Neural crest cell (in vitro differentiated cells): ENCODE measurements around the gene TP53I13. TPM values are rescaled to one million over a fixed set of nuclear protein-coding genes. Genes with fewer than 3 reads are reported as not detected.

Experiments used
- DNase-seq: peaks from one replicate; pipeline ENCODE4 v3.0.0; 2021; ENCODE audit warnings: low read depth, mixed read lengths, low spot score
- H3K27ac Mint-ChIP-seq: one replicate; pipeline ENCODE4 v1.8.0; 2021; ENCODE audit warnings: mild to moderate bottlenecking, mixed read lengths; ENCODE audit not compliant: unreplicated experiment
- H3K27me3 Mint-ChIP-seq: 2 replicates; pipeline ENCODE4 v1.8.0; 2021; ENCODE audit warnings: low read depth, mild to moderate bottlenecking, mixed read lengths
- H3K36me3 Mint-ChIP-seq: 2 replicates; pipeline ENCODE4 v1.8.0; 2021; ENCODE audit warnings: low read depth, mild to moderate bottlenecking, mixed read lengths
- H3K4me1 Mint-ChIP-seq: 2 replicates; pipeline ENCODE4 v1.8.0; 2021; ENCODE audit warnings: mixed read lengths
- H3K4me3 Mint-ChIP-seq: one replicate; pipeline ENCODE4 v1.8.0; 2021; ENCODE audit warnings: mild to moderate bottlenecking, mixed read lengths
- H3K9me3 Mint-ChIP-seq: 2 replicates; pipeline ENCODE4 v1.8.0; 2021; ENCODE audit warnings: mixed read lengths
- total RNA-seq: library from RNA; stranded (reverse); gene quantifications from 2 replicates; pipeline ENCODE4 v1.2.1, GENCODE V29; 2021
- TF ChIP-seq, protein P1 (sequence below): fragments of 200-600 bp; sonication (generic); conservative IDR thresholded peaks from 2 replicates; pipeline ENCODE4 v1.5.0; 2021; ENCODE audit warnings: antibody characterized with exemption, mild to moderate bottlenecking

TP53I13 gene
- total RNA-seq, 1 donor from 2014 or later, result 34.3 TPM

DNA sequence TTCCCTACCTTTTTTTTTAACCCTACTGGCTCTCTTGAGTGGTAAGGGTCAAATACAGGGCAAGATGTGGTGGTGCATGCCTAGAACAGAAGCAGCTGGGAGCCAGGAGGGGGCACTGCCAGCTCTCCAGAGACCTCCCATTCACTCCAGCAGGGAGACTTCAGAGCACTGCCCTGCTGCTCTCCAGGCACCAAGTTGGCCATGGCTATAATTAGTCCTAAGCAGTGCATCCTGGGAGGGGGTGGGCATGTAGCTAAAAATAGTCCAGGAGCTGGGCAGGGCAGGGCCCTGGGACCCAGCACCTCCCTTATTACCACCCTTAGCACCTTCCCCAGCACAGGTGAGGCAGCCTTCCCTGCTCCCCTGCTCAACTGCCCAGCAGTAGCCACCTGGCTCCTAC is 50.8 kb downstream of the TP53I13 start:
- no peaks in the 10 kb centered on the region for H3K9me3 Mint-ChIP-seq
- H3K4me3 Mint-ChIP-seq, result peak overlapping the region; percentile 73
- DNase-seq, result no peak
- H3K27me3 Mint-ChIP-seq, result peaks cover 92% of the 10 kb centered on the region
- no peak overlapping the region for H3K27ac Mint-ChIP-seq
- peaks cover 31% of the 10 kb centered on the region for H3K4me1 Mint-ChIP-seq
- TF ChIP-seq, protein P1, sequence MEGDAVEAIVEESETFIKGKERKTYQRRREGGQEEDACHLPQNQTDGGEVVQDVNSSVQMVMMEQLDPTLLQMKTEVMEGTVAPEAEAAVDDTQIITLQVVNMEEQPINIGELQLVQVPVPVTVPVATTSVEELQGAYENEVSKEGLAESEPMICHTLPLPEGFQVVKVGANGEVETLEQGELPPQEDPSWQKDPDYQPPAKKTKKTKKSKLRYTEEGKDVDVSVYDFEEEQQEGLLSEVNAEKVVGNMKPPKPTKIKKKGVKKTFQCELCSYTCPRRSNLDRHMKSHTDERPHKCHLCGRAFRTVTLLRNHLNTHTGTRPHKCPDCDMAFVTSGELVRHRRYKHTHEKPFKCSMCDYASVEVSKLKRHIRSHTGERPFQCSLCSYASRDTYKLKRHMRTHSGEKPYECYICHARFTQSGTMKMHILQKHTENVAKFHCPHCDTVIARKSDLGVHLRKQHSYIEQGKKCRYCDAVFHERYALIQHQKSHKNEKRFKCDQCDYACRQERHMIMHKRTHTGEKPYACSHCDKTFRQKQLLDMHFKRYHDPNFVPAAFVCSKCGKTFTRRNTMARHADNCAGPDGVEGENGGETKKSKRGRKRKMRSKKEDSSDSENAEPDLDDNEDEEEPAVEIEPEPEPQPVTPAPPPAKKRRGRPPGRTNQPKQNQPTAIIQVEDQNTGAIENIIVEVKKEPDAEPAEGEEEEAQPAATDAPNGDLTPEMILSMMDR, result peak; percentile 22
- no peaks in the 10 kb centered on the region for H3K36me3 Mint-ChIP-seq

DNA sequence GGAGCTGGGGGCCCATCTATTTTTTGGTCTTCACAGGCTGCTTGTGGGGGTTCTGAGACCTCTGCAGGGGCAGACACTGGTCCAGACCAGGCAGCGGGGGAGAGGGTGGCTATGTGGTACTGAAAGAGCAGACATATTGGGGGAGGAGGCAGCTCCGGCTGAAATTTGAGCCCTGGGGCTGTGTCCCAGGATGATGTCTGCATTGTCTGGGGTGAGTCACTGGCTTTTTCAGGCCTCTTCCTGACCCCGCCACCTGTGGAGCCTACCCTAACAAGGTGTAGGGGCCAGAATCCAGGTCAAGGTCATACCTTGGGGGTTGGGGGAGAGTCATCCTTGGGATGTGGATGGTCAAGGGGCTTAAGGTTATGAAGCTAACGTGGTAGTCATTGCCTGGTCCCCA is 51.8 kb downstream of the TP53I13 start:
- no peaks in the 10 kb centered on the region for H3K9me3 Mint-ChIP-seq
- no peak for DNase-seq
- peaks cover 20% of the 10 kb centered on the region for H3K4me1 Mint-ChIP-seq
- H3K36me3 Mint-ChIP-seq, result no peaks in the 10 kb centered on the region
- H3K27me3 Mint-ChIP-seq, result peaks cover 82% of the 10 kb centered on the region
- TF ChIP-seq, protein P1, result no peak
- H3K4me3 Mint-ChIP-seq, result peak overlapping the region; percentile 73
- H3K27ac Mint-ChIP-seq, result no peak overlapping the region

DNA sequence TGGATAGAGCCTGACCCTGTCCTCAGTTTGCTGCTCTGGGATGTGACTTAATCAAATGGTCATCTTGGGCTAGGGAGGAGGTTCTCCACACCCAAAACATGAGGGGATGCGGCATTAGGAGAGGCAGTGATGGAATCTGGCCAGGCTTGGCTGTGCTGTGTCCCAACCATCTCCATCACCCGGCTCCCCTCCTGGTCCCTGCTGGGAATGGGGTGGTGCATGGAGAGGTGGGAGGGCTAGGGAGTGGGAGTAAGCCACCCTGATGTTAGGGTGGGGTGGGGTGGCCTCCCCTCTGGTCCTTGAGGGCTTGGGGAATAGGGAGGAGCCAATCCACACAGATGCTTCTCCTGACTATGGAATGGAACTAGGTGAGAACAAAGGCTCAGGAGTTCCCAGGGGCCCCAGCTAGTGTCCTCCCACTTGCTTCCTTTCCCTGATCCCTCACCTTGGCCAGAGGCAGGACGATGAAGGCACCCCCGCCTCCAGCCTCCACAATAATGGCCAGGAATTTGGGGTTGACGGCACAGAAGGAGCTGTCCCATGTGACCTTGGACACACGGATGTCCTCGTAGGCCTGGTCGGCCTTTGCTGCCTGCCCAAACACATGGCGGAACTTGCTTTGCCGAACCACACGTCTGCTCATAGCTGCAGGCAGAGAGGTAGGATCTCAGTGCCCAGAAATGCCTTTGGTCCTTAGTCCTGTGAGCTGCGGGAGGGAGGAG is 52.4 kb downstream of the TP53I13 start:
- peaks cover 76% of the 10 kb centered on the region for H3K27me3 Mint-ChIP-seq
- H3K36me3 Mint-ChIP-seq, result no peaks in the 10 kb centered on the region
- H3K27ac Mint-ChIP-seq, result no peak overlapping the region
- no peak for DNase-seq
- H3K4me1 Mint-ChIP-seq, result peaks cover 14% of the 10 kb centered on the region
- H3K9me3 Mint-ChIP-seq, result no peaks in the 10 kb centered on the region
- TF ChIP-seq, protein P1, result no peak
- peak overlapping the region; percentile 87 for H3K4me3 Mint-ChIP-seq

DNA sequence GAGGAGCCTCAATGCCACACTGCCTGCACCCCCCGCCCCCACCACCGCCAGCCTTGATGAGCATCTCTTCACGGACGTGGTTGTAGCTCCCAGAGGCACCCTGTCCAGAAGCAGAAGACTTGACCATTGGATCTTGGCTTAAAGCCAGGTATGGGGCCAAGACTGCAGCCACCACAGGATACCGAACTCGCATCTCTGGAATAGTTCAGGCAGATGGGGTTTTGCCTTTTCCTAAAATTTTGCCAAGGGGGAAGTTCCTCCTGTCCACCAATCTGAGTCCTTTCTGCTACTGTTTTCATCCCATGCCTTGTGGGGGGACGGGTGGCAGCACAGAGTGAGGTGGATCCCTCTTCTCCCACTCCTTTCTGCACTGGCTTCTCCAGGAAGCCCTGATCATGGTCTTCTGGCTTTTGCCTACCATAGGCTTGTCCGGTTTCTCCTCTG is 53.3 kb downstream of the TP53I13 start:
- Mint-ChIP-seq H3K4me1 (peaks cover 14% of the 10 kb centered on the region), H3K27ac (no peak overlapping the region), H3K9me3 (no peaks in the 10 kb centered on the region), H3K27me3 (peaks cover 67% of the 10 kb centered on the region), H3K4me3 (peak overlapping the region; percentile 87), H3K36me3 (no peaks in the 10 kb centered on the region)
- no peak for DNase-seq
- TF ChIP-seq, protein P1, result no peak

Other genes starting within 250 kb of the TP53I13 start
- 80.9 and 81.9 TPM in 2 replicates for gene TAOK1, start 178.3 kb upstream of the TP53I13 start, total RNA-seq
- 3.7 and 4.2 TPM in 2 replicates for gene ABHD15, start 1.7 kb upstream of the TP53I13 start, total RNA-seq
- gene GIT1, start 20.9 kb downstream of the TP53I13 start, total RNA-seq, result 89.3 and 96.5 TPM in 2 replicates
- 65.0 and 70.0 TPM in 2 replicates for gene ANKRD13B, start 24.4 kb downstream of the TP53I13 start, total RNA-seq
- gene CORO6, start 54.2 kb downstream of the TP53I13 start, total RNA-seq, result 2.7 and 3.1 TPM in 2 replicates